ENCODE measurements around the gene HDC.

The HDC gene

DNA sequence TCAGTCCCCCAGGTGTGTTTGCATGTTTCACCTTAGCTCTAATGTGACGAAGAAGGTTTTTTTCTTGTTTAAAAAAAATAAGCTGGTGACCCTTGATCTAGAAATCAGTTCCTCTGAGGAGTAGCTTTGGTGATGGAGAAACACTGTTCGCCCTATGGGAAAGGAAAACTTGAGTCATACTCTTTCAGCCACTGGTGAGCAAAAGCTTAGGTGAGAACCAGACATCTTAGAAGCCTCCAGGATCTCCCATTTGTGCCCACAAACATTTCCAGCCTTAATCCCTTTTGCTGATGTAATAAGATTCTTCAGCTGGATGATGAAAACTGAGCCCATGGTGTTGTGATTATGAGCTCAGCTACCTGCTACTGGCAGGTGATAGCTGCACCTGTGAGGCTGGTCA is 45.7 kb downstream of the HDC start:
- no peak overlapping the region for H3K4me3 ChIP-seq (ENCODE audit: low read length)
- TF ChIP-seq, protein P1, sequence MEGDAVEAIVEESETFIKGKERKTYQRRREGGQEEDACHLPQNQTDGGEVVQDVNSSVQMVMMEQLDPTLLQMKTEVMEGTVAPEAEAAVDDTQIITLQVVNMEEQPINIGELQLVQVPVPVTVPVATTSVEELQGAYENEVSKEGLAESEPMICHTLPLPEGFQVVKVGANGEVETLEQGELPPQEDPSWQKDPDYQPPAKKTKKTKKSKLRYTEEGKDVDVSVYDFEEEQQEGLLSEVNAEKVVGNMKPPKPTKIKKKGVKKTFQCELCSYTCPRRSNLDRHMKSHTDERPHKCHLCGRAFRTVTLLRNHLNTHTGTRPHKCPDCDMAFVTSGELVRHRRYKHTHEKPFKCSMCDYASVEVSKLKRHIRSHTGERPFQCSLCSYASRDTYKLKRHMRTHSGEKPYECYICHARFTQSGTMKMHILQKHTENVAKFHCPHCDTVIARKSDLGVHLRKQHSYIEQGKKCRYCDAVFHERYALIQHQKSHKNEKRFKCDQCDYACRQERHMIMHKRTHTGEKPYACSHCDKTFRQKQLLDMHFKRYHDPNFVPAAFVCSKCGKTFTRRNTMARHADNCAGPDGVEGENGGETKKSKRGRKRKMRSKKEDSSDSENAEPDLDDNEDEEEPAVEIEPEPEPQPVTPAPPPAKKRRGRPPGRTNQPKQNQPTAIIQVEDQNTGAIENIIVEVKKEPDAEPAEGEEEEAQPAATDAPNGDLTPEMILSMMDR (conservative IDR thresholded peaks at IDR 0.05; ENCODE audit: low read depth, low read length) = no peak
- DNase-seq (ENCODE audit: low read depth) = peak; percentile 86

- DNase-seq (ENCODE audit: low read depth) = no peak
- H3K4me3 ChIP-seq (ENCODE audit: low read length) = no peak overlapping the region
- TF ChIP-seq, protein P1 (conservative IDR thresholded peaks at IDR 0.05; ENCODE audit: low read depth, low read length) = no peak
Measured at GRCh38 chr15:50218691-50219090, 46.8 kb downstream of the HDC start.

- H3K4me3 ChIP-seq (ENCODE audit: low read length) = no peak overlapping the region
Measured at GRCh38 chr15:50218291-50218690, 47.2 kb downstream of the HDC start.

DNA sequence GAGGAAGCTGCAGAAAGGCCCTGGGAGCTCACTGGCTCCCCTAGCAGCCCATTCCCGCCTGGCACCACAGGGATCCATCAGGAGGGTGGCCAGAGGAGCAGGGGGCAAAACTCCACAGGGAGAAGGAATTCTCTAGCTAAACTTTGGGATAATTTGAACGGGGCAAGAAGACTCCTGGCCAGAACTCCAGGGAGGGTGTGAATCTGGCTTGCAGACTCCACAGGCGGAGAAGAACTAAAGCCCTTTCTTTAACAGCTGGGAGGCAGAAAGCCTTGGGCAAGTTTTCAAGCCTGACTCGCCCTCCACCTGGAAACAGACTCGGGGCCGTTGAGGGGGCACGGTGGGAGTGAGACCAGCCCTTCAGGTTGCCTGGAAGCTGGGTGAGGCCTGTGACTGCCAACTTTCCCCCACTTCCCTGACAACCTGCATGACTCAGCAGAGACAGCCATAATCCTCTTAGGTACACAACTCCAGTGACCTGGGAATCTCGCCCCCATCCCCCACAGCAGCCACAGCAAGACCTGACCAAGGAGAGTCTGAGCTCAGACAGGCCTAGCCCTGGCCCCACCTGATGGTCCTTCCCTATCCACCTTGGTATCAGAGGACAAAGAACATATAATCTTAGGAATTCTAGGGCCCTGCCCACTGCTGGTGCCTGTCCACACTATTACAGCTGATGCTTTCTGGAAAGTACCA is 54.9 kb downstream of the HDC start:
- H3K4me3 ChIP-seq (ENCODE audit: low read length) = no peak overlapping the region
- TF ChIP-seq, protein P1 (conservative IDR thresholded peaks at IDR 0.05; ENCODE audit: low read depth, low read length) = peak; percentile 14
- DNase-seq (ENCODE audit: low read depth) = peak; percentile 65

More at GRCh38 chr15:50218291-50218690, 47.2 kb downstream of the HDC start:
- TF ChIP-seq, protein P1 (conservative IDR thresholded peaks at IDR 0.05; ENCODE audit: low read depth, low read length) = no peak
- DNase-seq (ENCODE audit: low read depth) = no peak

DNA sequence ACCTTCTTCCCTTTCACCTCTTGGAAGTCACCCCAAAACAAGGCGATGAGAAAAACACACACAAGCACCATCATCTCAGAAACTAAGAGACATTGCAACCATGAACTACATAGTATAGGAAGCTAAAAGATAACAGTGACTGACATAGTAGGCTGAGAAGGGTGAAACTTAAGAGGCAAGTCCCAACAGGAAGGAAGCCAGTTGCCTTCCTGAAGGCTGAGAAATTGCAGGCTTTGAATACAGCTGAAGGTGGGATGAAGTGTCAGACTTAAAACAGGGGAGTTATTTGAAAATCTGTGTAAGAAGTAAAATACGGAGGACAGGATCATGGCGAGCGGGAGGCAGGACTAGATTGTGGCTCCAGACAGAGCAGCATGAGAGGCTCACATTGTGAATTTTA is 55.7 kb downstream of the HDC start:
- no peak for DNase-seq (ENCODE audit: low read depth)
- TF ChIP-seq, protein P1 (conservative IDR thresholded peaks at IDR 0.05; ENCODE audit: low read depth, low read length) = no peak
- H3K4me3 ChIP-seq (ENCODE audit: low read length) = no peak overlapping the region

DNA sequence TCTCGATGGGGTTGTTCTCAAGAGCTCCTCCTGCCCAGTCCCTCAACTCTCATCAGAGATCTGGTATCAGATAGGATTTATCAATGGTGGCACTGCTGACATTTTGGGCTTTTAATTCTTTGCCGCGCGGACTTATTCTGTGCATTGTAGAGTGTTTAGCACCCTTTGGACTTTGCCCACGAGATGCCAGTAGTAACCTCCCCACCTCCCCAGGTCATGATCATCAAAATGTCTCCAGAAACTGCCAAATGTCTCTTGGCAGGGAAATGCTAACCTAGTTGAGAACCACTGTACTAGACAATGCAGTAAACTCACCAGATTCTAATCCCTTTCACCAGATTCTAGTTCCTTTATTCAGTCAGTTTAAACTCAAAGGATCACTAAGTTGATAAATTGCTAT is 59.5 kb downstream of the HDC start:
- H3K4me3 ChIP-seq (ENCODE audit: low read length) = no peak overlapping the region
- no peak for DNase-seq (ENCODE audit: low read depth)
- TF ChIP-seq, protein P1 (conservative IDR thresholded peaks at IDR 0.05; ENCODE audit: low read depth, low read length) = no peak

DNA sequence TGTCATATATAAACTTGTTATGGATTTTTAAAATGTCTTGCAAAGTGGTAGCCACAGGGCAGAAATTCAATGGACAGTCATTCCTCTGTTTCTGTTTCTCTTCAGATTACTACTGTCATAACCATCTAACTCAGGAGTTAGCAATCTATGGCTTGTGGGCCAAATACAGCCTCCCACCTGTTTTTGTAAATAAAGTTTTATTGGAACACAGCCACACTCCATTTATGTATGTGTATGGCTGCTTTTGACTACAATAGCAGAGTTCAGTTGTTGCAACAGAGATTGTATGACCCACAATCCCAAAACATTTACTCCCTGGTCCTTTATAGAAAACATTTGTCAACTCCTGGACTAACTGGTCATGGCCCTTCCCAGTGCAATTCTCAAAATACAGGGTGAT is 63.5 kb downstream of the HDC start:
- TF ChIP-seq, protein P1 (conservative IDR thresholded peaks at IDR 0.05; ENCODE audit: low read depth, low read length) = no peak
- no peak overlapping the region for H3K4me3 ChIP-seq (ENCODE audit: low read length)
- no peak for DNase-seq (ENCODE audit: low read depth)
